HG03378 (cell line): ENCODE results near the gene LIN28B.

ENCODE experiments used
- ATAC-seq: cut with Tn5 transposase; IDR thresholded peaks from one replicate; pipeline ENCODE4 v1.9.1; 2021; ENCODE audit warnings: mild to moderate bottlenecking, moderate library complexity; ENCODE audit not compliant: unreplicated experiment

LIN28B gene

DNA sequence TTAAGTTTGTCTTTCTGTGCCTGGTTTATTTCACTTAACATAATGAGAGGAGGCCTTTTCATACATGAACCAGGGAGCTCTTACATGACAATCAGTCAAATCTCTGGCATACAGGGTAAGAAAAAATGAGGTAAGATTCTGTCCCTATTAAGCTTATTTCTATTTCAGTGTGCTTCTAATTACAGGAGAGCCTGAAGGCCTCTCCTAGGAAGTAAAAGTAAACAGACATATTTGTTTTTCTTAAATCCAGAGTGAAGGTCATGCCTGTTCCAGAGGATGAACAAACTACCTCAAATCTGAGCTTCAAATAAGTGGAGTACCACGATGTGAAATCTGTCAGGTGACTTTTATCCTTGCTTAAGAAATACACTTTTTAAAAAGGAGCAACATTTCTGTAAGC lies 150.3 kb downstream of the LIN28B start:
- no peak for ATAC-seq

DNA sequence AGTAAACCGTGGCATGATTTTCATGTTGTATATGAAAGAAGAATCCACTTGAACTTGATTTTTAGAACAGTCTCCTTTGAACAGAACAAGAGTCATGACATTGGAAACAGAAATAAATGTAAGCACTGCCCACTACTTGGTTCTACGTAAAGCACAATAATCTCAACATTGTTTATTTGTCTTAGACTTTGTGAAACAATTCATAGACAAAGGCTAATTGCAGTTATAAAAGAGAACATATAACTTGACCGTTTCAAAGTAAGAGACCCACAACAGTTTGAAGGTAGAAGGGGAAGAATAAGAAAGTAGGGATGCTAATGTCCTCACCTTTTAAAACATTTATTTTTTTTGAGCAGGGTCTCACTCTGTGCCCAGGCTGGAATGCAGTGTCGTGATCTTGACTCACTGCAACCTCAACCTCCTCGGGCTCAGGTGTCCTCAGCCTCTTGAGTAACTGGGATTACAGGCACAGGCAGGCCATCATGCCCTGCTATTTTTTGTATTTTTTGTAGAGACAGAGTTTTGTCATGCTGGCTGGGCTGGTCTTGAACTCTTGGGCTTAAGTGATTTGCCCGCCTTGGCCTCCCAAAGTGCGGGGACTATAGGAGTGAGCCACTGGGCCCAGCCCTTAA lies 151.8 kb downstream of the LIN28B start:
- ATAC-seq, result no peak

DNA sequence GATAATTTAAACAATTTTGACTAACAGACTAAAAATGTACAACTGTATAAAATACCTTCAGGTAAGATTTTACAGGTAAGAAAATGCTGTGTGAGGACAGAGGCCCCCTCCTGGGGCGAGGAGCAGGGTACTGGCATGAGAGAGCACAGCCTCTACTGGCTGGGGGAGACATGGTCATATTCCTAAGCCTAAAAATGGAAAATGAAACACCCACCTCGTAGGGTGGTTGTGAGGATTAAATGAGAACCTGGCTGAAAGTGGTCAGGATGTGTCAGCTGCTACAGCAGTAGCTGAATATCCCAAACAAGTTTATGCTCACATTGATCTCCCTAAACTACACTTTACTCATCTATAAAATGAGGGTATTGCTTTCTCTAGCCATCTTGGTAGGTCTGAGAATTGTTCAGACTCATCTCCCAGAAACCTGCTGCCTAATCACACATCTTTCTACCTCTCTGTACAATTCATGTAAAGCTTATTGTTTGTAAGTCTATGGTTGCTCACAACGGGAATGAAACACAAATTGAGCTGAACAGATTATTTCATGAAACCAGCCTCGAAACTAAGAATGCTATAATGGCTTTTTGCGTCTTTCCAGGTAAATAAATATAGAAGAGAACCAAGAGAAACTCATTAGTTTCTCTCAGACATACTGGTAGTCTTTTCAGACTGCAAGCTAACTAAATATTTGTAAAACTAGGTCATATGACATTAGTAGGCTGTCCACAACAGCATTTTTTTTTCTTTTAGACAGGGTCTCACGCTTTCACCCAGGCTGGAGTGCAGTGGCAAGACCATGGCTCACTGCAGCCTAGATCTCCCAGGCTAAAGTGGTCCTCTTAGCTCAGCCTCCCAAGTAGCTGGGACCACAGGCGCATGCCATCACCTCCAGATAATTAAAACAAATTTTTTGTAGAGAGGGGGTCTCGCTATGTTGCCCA lies 153.3 kb downstream of the LIN28B start:
- no peak for ATAC-seq

DNA sequence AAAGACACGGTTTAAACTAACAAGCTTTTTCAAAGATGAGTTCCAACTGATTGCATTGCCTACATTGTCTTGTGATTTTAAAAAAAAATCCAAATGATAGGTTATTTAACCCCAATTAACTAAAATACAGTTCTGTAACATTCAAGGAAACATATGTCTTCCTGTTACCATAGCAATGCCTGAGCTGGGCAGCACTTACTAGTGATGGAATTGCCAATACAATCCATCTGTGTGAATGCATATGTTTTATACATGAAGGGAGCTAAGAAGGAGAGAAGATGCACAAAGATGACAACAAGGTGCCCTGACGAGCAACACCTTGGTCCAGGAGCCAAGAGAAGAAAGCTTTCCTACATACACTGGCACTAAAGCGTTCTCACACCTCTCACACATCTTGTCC lies 154.2 kb downstream of the LIN28B start:
- no peak for ATAC-seq

DNA sequence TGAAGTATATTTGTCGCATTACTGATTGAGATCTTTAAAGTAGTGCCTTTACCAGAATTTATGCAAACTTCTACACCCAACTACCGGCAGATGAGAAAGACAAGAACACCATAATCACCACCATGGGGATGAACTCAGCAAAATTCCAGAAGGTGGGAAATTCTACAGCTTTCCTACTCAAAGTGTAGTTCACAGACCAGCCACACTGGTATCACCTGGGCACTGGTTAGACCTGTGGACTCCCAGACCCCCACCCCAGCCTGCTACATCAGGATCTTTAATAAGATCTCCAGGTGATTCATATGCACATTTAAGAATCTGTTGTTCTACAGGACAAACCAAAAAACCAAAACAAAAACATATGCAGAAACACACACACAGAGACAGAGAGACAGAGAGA lies 155.0 kb downstream of the LIN28B start:
- ATAC-seq, result no peak

DNA sequence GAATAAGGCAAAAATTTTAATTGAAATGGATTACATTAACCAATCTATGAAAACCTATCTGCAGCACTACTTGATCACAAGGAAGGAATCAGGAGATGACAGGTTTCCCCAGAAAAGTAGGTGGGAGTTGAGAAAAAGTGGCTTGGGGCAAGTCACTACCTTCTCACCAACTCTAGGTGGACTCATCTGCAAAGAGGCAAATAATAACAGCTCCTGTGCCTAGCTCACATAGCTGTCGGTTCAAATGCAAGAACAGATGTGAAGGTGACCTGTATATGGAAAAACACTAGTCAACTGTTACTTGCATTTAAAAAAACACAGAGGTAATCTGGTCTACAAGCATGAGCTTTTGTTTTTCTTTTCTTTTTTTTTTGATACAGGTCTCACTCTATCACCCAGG lies 155.7 kb downstream of the LIN28B start:
- ATAC-seq, result no peak

DNA sequence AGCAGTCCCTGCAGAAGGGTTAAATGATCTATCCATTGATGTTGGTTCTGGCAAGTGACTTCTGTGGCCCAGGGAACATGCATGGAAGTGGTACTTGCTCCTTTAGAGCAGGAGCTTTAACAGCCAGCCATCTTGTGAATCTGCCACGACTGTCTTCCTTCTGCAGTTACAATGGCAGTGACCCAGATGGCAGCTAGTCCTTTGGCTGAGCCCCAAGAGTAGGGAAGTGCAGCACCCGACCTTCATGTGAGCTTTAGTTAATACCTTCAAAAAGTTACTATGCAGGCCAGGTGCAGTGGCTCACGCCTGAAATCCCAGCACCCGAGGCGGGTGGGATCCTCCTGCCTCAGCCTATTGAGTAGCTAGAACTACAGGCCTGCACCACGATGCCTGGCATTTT lies 156.5 kb downstream of the LIN28B start:
- no peak for ATAC-seq

DNA sequence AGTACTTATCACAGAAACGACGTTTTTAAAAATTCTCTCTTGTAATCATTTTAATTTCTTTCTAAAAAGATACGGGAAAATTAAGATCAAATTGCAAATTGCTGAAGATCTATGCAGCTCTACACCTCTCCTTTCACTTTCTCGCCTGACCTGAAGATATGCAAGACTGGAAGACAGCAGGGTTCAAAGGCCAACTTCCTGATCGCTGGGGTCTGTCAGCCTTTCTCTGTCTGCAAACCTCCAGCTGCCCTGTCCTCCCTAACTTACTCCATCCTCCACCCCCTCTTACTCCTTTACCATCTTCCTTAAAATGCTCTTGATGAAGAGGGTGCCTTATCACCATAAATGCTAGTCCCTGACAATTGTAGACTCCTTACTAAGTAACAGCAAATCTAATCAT lies 159.2 kb downstream of the LIN28B start:
- ATAC-seq, result no peak

DNA sequence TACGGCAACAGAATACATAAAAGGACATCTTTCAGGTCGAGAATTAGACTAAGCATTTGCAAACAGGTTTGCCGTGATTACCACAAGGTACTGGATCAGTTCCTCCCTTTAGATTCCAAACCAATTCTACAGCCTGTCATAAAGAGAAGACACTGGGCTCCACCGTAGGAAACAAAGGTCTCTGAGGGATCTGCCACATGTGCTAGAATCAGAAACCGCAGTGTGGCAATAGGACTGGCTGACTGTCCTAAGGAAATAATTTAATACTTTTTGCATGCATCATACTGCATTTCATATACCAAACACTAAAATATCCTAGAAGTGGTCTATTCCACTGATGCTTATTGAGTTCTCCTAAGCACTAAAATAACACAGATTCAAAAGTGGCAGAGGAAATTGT lies 163.7 kb downstream of the LIN28B start:
- no peak for ATAC-seq

DNA sequence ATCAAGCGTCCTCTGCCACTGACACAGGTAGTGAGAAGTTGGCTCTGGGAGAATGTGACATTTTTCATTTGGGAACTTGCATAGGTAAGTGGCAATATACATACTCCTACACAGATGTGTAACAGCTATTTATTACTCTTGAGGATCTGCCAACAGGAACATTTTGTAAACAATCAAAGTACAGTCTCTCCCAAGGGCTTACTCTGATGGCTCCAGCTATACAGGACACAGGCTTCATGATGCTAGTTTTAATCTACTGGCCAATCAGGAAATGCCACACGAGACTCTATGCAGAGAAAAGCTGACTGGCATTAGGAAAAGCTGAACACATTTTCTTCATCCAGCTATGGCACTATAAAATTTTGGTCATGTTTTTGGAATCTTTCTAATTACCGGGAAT lies 165.1 kb downstream of the LIN28B start:
- ATAC-seq, result no peak

DNA sequence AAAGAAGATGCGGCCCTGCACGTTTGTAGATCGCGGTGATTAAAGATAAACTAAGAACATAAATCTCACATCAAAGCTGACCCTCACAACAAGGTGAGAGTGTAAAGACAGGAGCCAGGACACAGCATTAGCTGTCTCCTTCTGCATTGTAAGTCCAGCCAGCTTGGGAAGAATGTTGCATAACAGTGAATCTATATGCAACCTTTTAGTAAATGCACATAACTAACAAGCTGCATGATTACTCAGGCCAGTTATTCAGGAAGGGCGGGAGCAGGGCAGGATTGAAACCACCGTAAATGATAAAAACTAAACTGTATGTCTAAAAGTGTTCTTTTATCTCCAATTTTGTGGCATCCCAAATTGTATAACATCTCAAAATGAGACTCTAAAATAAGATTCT lies 165.8 kb downstream of the LIN28B start:
- ATAC-seq, result no peak
